NT2/D1 (cell line): Measurements from ENCODE around the gene PRRC1.

Source experiments
- SUZ12 ChIP-seq: IDR thresholded peaks from 2 replicates; pipeline ENCODE4 v1.6.1; 2011; ENCODE audit not compliant: insufficient read length, insufficient read depth; ENCODE audit errors: extremely low read depth
- YY1 ChIP-seq: IDR thresholded peaks from 2 replicates; pipeline ENCODE4 v1.6.1; 2011; ENCODE audit not compliant: insufficient read length, insufficient read depth
- ZNF274 ChIP-seq: IDR thresholded peaks from 2 replicates; pipeline ENCODE4 v1.6.1; 2011; ENCODE audit warnings: mild to moderate bottlenecking, low read depth, low read length

GRCh38 chr5:127517110-127517479 is 345 bp upstream of the PRRC1 start:
- TF ChIP-seq YY1 (no peak), ZNF274 (no peak), SUZ12 (no peak)
